ENCODE data around the gene C1QB. TPM values are rescaled to one million over a fixed set of nuclear protein-coding genes. Genes with fewer than 3 reads are reported as not detected.

The C1QB gene
- total RNA-seq, 4 donors from 2014 or later, result 14.5 to 71.5 (median 33.0) TPM

- peaks cover 19% of the 10 kb centered on the region for H3K27me3 ChIP-seq
- WGBS, result 8% methylated on average over 40 of the region's 50 CpGs
- peak overlapping the region; percentile 62 for H3K4me3 ChIP-seq
- H3K27ac ChIP-seq, result no peak overlapping the region
- TF ChIP-seq POLR2AphosphoS5 (IDR thresholded peaks at IDR 0.05) (no peak), POLR2A (IDR thresholded peaks at IDR 0.05) (no peak), EP300 (IDR thresholded peaks at IDR 0.05) (no peak)
- TF ChIP-seq, protein P1, sequence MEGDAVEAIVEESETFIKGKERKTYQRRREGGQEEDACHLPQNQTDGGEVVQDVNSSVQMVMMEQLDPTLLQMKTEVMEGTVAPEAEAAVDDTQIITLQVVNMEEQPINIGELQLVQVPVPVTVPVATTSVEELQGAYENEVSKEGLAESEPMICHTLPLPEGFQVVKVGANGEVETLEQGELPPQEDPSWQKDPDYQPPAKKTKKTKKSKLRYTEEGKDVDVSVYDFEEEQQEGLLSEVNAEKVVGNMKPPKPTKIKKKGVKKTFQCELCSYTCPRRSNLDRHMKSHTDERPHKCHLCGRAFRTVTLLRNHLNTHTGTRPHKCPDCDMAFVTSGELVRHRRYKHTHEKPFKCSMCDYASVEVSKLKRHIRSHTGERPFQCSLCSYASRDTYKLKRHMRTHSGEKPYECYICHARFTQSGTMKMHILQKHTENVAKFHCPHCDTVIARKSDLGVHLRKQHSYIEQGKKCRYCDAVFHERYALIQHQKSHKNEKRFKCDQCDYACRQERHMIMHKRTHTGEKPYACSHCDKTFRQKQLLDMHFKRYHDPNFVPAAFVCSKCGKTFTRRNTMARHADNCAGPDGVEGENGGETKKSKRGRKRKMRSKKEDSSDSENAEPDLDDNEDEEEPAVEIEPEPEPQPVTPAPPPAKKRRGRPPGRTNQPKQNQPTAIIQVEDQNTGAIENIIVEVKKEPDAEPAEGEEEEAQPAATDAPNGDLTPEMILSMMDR (IDR thresholded peaks at IDR 0.05), result no peak
- H3K36me3 ChIP-seq, result no peaks in the 10 kb centered on the region
- no peaks in the 10 kb centered on the region for H3K9me3 ChIP-seq
- DNase-seq (ENCODE audit: low spot score in 2 of 2), result peak in 1 of 2 donors; percentile 84
- H3K4me1 ChIP-seq, result peaks cover 21% of the 10 kb centered on the region
Measured at GRCh38 chr1:22709891-22710700, 57.1 kb downstream of the C1QB start.

- Histone ChIP-seq H3K27me3 (peaks cover 19% of the 10 kb centered on the region), H3K4me1 (peaks cover 21% of the 10 kb centered on the region), H3K4me3 (peak within 1 kb of the TSS; percentile 62), H3K9me3 (no peaks in the 10 kb centered on the region), H3K36me3 (no peaks in the 10 kb centered on the region), H3K27ac (no peak within 1 kb of the TSS)
- TF ChIP-seq POLR2A (IDR thresholded peaks at IDR 0.05) (no peak), EP300 (IDR thresholded peaks at IDR 0.05) (no peak), POLR2AphosphoS5 (IDR thresholded peaks at IDR 0.05) (no peak)
- TF ChIP-seq, protein P1 (IDR thresholded peaks at IDR 0.05), result no peak
- DNase-seq (ENCODE audit: low spot score in 2 of 2), result no peak
- WGBS, result 2% methylated on average over 12 of the region's 55 CpGs
Measured at GRCh38 chr1:22710701-22711049, 57.6 kb downstream of the C1QB start, which contains the start of gene EPHB2. Gene EPHB2 (plus strand): TSS chr1:22710839. CDS start chr1:22710983, 144 bp downstream.

DNA sequence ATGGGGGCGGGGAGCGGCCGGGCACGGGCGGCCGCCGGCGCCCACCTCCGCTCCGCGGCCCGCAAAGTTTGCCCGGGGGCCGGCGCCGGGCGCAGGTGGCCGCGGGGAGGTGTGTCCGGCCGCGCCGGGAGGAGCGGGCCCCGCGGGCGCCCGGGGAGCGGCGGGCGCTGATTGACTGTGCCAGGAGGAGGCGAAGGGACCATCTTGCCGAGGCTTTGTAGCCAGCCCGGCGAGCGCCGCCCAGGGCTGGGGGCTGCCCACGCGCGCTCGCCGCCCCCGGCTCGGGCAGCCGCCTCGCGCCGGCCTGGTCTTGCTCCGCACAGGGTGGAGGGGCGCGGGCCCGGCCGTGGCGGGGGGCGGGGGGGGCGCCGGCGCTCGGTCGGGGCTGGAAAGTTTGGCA is 58.0 kb downstream of the C1QB start:
- Histone ChIP-seq H3K27me3 (peaks cover 19% of the 10 kb centered on the region), H3K4me1 (peaks cover 21% of the 10 kb centered on the region), H3K4me3 (peak overlapping the region; percentile 62), H3K9me3 (no peaks in the 10 kb centered on the region), H3K27ac (no peak overlapping the region), H3K36me3 (no peaks in the 10 kb centered on the region)
- WGBS, result 2% methylated on average over 37 of the region's 60 CpGs
- TF ChIP-seq POLR2A (IDR thresholded peaks at IDR 0.05) (no peak), POLR2AphosphoS5 (IDR thresholded peaks at IDR 0.05) (no peak), EP300 (IDR thresholded peaks at IDR 0.05) (no peak)
- TF ChIP-seq, protein P1 (IDR thresholded peaks at IDR 0.05), result no peak
- DNase-seq (ENCODE audit: low spot score in 2 of 2), result no peak

Other genes starting within 250 kb of the C1QB start
- gene ZBTB40, start 201.4 kb upstream of the C1QB start, total RNA-seq, result 10 to 100 TPM; 12.7 to 36.0 (median 17.5) TPM
- gene EPHA8, start 89.7 kb upstream of the C1QB start, total RNA-seq, result under 1 TPM in 2 of 4 donors, not detected in 2; 0.34 to 0.64 TPM
- gene C1QA, start 16.6 kb upstream of the C1QB start, total RNA-seq, result 10 to 100 TPM in 2 of 4 donors, 1 to 10 TPM in 2; 7.2 to 24.3 (median 16.4) TPM
- gene C1QC, start 9.6 kb upstream of the C1QB start, total RNA-seq, result 10 to 100 TPM in 3 of 4 donors, 1 to 10 TPM in 1; 6.5 to 31.9 (median 20.4) TPM
- gene EPHB2, start 57.6 kb downstream of the C1QB start, total RNA-seq, result 1 to 10 TPM in 3 of 4 donors, under 1 TPM in 1; 0.32 to 4.0 (median 1.7) TPM